GM12878 (cell line): ENCODE results near the gene RAG1. TPM values are rescaled to one million over a fixed set of nuclear protein-coding genes. Genes with fewer than 3 reads are reported as not detected.

Experiments
- ATAC-seq: fragments of 200-7000 bp; cut with Tn5 transposase; 3 replicates; pipeline ENCODE4 v1.9.1; 2020; ENCODE audit warnings: mild to moderate bottlenecking, moderate library complexity
- BruUV-seq: library from RNA; stranded (reverse); fragments of 400-500 nt; replicated peaks from 2 replicates; lab custom pipeline; 2021; lab: Mats Ljungman, UMichigan
- CTCF ChIA-PET: fragments of 300-600 bp; sonication (Branson Sonifier 250); formaldehyde crosslinking; extraction: SDS; loops from one replicate; lab custom pipeline; 2021; ENCODE audit warnings: inconsistent platforms; lab: Yijun Ruan, JAX
- POLR2A ChIA-PET: fragments of 350-600 bp; formaldehyde crosslinking; extraction: SDS; loops from one replicate; lab custom pipeline; 2021; ENCODE audit warnings: inconsistent platforms; lab: Charles Lee
- RAD21 ChIA-PET: fragments of 300-600 bp; sonication (Branson Sonifier 250); formaldehyde crosslinking; loops from one replicate; lab custom pipeline; 2023; ENCODE audit warnings: antibody characterized with exemption; ENCODE audit not compliant: unreplicated experiment; lab: Charles Lee
- SMC1A ChIA-PET: fragments of 300-600 bp; sonication (Branson Sonifier 250); formaldehyde crosslinking; loops from one replicate; lab custom pipeline; 2023; ENCODE audit not compliant: unreplicated experiment, uncharacterized antibody; lab: Charles Lee
- DNase-seq: peaks from one replicate; pipeline ENCODE4 v3.0.0-alpha.2; 2011; ENCODE audit warnings: low read depth, low spot score
- FAIRE-seq: peaks from 3 replicates; lab custom pipeline; 2011; peaks lifted over from hg19 to GRCh38; lab: Jason Lieb, UNC
- H2AFZ ChIP-seq: 2 replicates; pipeline ENCODE4 v1.6.0; 2011; ENCODE audit warnings: low read depth, low read length, control low read depth; ENCODE audit not compliant: control insufficient read depth
- H3K27ac ChIP-seq: 2 replicates; pipeline ENCODE4 v1.5.1; 2011; ENCODE audit warnings: control low read depth; ENCODE audit not compliant: control insufficient read depth, insufficient read depth
- H3K27me3 ChIP-seq, 2 experiments: replicated peaks in 1 of 2; 2 replicates each; pipeline versions ENCODE4 v1.6.0 to v1.6.1; 2011; ENCODE audit warnings: low read length in 1 of 2; ENCODE audit not compliant: control insufficient read depth in 2 of 2, insufficient read depth in 2 of 2
- H3K36me3 ChIP-seq, 2 experiments: 2 replicates each; pipeline ENCODE4 v1.5.1; 2011; ENCODE audit warnings: low read length in 1 of 2; ENCODE audit not compliant: control insufficient read depth in 2 of 2, insufficient read depth in 2 of 2
- H3K4me1 ChIP-seq: 2 replicates; pipeline ENCODE4 v1.6.1; 2011; ENCODE audit warnings: mild to moderate bottlenecking, low read length, moderate library complexity, mixed read lengths; ENCODE audit not compliant: control insufficient read depth, insufficient read depth
- H3K4me2 ChIP-seq: 2 replicates; pipeline ENCODE4 v1.6.0; 2011; ENCODE audit warnings: control low read depth; ENCODE audit not compliant: control insufficient read depth, insufficient read depth
- H3K4me3 ChIP-seq: fragments of 200-600 bp; sonication (generic); 2 replicates; pipeline ENCODE4 v1.5.1; 2016
- H3K79me2 ChIP-seq: 2 replicates; pipeline ENCODE4 v1.6.0; 2011; ENCODE audit warnings: low read length; ENCODE audit not compliant: control insufficient read depth, insufficient read depth
- H3K9ac ChIP-seq: 2 replicates; pipeline ENCODE4 v1.8.0; 2011; ENCODE audit warnings: low read length, control low read depth, mixed read lengths; ENCODE audit not compliant: control insufficient read depth, insufficient read depth
- H3K9me3 ChIP-seq: replicated peaks from 3 replicates; pipeline ENCODE4 v1.5.1; 2011; ENCODE audit warnings: mild to moderate bottlenecking, low read length; ENCODE audit not compliant: control insufficient read depth, insufficient read depth
- H4K20me1 ChIP-seq: 2 replicates; pipeline ENCODE4 v1.6.0; 2011; ENCODE audit not compliant: control insufficient read depth, insufficient read depth
- SPI1 ChIP-seq: IDR thresholded peaks from 2 replicates; pipeline ENCODE4 v1.6.1; 2011; ENCODE audit warnings: low read depth, mild to moderate bottlenecking, low read length, moderate library complexity, borderline replicate concordance; ENCODE audit not compliant: insufficient read depth
- SUPT20H ChIP-seq: IDR thresholded peaks from 2 replicates; pipeline ENCODE4 v1.6.1; 2011; ENCODE audit warnings: low read depth, mild to moderate bottlenecking, low read length, moderate library complexity, borderline replicate concordance; ENCODE audit not compliant: control insufficient read depth
- ZNF622 ChIP-seq: fragments of 450-650 bp; IDR thresholded peaks from 2 replicates; pipeline ENCODE4 v1.6.1; 2017; ENCODE audit warnings: mild to moderate bottlenecking, inconsistent platforms
- WGBS: methylation state at CpG from one replicate; pipeline ENCODE4 v1.1.6; 2016; ENCODE audit warnings: low lambda C conversion rate; ENCODE audit not compliant: insufficient replicate concordance, insufficient coverage; ENCODE audit errors: missing lambda C conversion rate; 5-methylcytosine and 5-hydroxymethylcytosine counted together
- in situ Hi-C: fragments of 300-500 bp; cut with MboI; formaldehyde crosslinking; loops from 9 replicates; pipeline ENCODE4 v1.14.3; 2018; ENCODE audit warnings: mixed read lengths
- intact Hi-C: fragments of 100-400 bp; cut with micrococcal nuclease; formaldehyde crosslinking; loops from one replicate; pipeline ENCODE4 v1.14.2; 2022; ENCODE audit not compliant: unreplicated experiment
- polyA plus RNA-seq, 11 experiments: library from polyadenylated mRNA; depleted of rRNA in 4 of 11; unstranded in 6 of 11; stranded (reverse) in 5 of 11; fragments of >200 nt; fragmentation: Nextera tagmentation in 4 of 11; fragmentation: Illumina TruSeq in 1 of 11; extraction: Ambion mirVana in 4 of 11; extraction: Trizol in 1 of 11; gene quantifications; 1 replicate in 1 of 11; 2 replicates in 10 of 11; pipeline versions ENCODE4 v1.2.1 to v1.2.3, GENCODE V29; 2011 to 2016; ENCODE audit warnings: inconsistent platforms in 2 of 11, missing spikeins in 2 of 11, low read depth in 1 of 11
- total RNA-seq, 4 experiments: library from RNA; depleted of rRNA in 3 of 4; stranded (reverse); fragments of >200 nt in 3 of 4; fragmentation: Illumina TruSeq in 1 of 4; extraction: Trizol in 1 of 4; gene quantifications; 2 replicates each; pipeline versions ENCODE4 v1.2.1 to v1.2.3, GENCODE V29; 2013 to 2021
- TF ChIP-seq, protein P1 (sequence below): fragments of 450-650 bp; conservative IDR thresholded peaks from 2 replicates; pipeline ENCODE4 v1.6.1; 2017; ENCODE audit warnings: mild to moderate bottlenecking, moderate library complexity

RAG1 gene
- total and polyA plus RNA-seq, 10 of the 15 experiments (the other 5 are each of a cell fraction or from before 2014, with no cell fraction given), result 0.01 to 0.44 (median 0.05) TPM; not detected in 3

DNA sequence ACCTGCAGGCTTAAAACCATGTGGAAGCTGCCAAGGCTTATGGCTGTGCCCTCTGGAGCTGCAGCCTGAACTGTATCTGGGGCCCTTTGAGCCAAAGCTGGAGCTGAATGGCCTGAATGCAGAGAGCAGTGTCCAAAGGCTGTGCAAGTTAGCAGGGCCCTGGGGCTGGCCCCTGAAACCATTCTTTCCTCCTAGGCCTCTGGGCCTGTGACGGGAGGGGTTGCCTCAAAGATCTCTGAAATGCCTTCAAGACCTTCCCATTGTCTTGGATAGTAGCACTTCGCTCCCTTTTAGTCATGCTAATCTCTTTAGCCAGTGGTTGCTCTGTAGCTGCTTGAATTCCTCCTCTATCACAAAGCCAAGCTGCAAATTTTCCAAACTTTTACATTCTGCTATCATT, 13.7 kb downstream of the RAG1 start:
- SMC1A ChIA-PET, result no interaction called here
- no peak overlapping the region for H3K4me2 ChIP-seq
- no peak overlapping the region for H3K4me3 ChIP-seq
- peaks cover 2% of the 10 kb centered on the region; the same call in 1 of the 3 replicates for H3K9me3 ChIP-seq
- no peak for DNase-seq
- BruUV-seq, result no TSS peak
- RAD21 ChIA-PET, result no interaction called here
- no peak for TF ChIP-seq ZNF622
- TF ChIP-seq SUPT20H, result no peak
- no peak for TF ChIP-seq SPI1
- H3K9ac ChIP-seq, result no peak overlapping the region
- intact Hi-C loops (no loop called here), in situ Hi-C loops (no loop called here)
- H3K27ac ChIP-seq, result no peak overlapping the region
- H3K79me2 ChIP-seq, result no peaks in the 10 kb centered on the region
- H2AFZ ChIP-seq, result no peak overlapping the region
- no peaks in the 10 kb centered on the region for H3K36me3 ChIP-seq
- POLR2A ChIA-PET, result no interaction called here
- H4K20me1 ChIP-seq, result no peaks in the 10 kb centered on the region
- CTCF ChIA-PET, result no interaction called here
- 19% methylated on average over 2 of the region's 2 CpGs for WGBS
- H3K27me3 ChIP-seq, result no peaks in the 10 kb centered on the region
- FAIRE-seq, result no peak
- H3K4me1 ChIP-seq, result no peaks in the 10 kb centered on the region
- ATAC-seq, result no peak

GRCh38 chr11:36583667-36584066, 15.9 kb downstream of the RAG1 start:
- Histone ChIP-seq H3K4me2 (no peak overlapping the region), H3K36me3 (no peaks in the 10 kb centered on the region), H4K20me1 (no peaks in the 10 kb centered on the region), H3K27ac (no peak overlapping the region), H3K79me2 (no peaks in the 10 kb centered on the region), H3K4me1 (no peaks in the 10 kb centered on the region), H3K9me3 (peaks cover 2% of the 10 kb centered on the region; the same call in 1 of the 3 replicates), H3K4me3 (no peak overlapping the region), H3K9ac (no peak overlapping the region), H3K27me3 (no peaks in the 10 kb centered on the region), H2AFZ (no peak overlapping the region)
- ATAC-seq, result no peak
- in situ Hi-C loops, result no loop called here
- intact Hi-C loops, result no loop called here
- SMC1A ChIA-PET, result no interaction called here
- RAD21 ChIA-PET, result no interaction called here
- WGBS, result 11% methylated on average over 3 of the region's 3 CpGs
- TF ChIP-seq, protein P1, sequence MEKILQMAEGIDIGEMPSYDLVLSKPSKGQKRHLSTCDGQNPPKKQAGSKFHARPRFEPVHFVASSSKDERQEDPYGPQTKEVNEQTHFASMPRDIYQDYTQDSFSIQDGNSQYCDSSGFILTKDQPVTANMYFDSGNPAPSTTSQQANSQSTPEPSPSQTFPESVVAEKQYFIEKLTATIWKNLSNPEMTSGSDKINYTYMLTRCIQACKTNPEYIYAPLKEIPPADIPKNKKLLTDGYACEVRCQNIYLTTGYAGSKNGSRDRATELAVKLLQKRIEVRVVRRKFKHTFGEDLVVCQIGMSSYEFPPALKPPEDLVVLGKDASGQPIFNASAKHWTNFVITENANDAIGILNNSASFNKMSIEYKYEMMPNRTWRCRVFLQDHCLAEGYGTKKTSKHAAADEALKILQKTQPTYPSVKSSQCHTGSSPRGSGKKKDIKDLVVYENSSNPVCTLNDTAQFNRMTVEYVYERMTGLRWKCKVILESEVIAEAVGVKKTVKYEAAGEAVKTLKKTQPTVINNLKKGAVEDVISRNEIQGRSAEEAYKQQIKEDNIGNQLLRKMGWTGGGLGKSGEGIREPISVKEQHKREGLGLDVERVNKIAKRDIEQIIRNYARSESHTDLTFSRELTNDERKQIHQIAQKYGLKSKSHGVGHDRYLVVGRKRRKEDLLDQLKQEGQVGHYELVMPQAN, result no peak
- POLR2A ChIA-PET, result no interaction called here
- no peak for DNase-seq
- CTCF ChIA-PET, result no interaction called here
- FAIRE-seq, result no peak
- no TSS peak for BruUV-seq
